ENCODE data around the gene VPS26A.

GRCh38 chr10:69074532-69074931 is 49.4 kb upstream of the VPS26A start:
- no peak for TF ChIP-seq CTCF (conservative IDR thresholded peaks at IDR 0.05 in 1 of 2, IDR thresholded peaks at IDR 0.05 in 1 of 2; ENCODE audit: low read depth in 1 of 2, low read length in 2 of 2)
- no peak for TF ChIP-seq EZH2 (IDR thresholded peaks at IDR 0.05; ENCODE audit: low read length, missing control alignments)

Measured in fibroblast of lung (primary cell).